T-helper 1 cell treated with Interleukin-12 subunit alpha and Interleukin-12 subunit beta and Interleukin-4 antibody, amounts not matched to agents 30 μg/mL and 1 μg/mL, for 36 hours (primary cell): ENCODE data around the gene ZNF91.
"Not testable (repeated sequence)": the region's sequence is repeated elsewhere in the genome, so short reads cannot be mapped to it uniquely, and the experiment has no call there.

Source experiments
- H3K27ac Mint-ChIP-seq: one replicate; pipeline ENCODE4 v1.8.0; 2021; ENCODE audit warnings: mild to moderate bottlenecking, mixed read lengths
- H3K27me3 Mint-ChIP-seq: one replicate; pipeline ENCODE4 v1.8.0; 2021; ENCODE audit warnings: low read depth, mixed read lengths
- H3K36me3 Mint-ChIP-seq: one replicate; pipeline ENCODE4 v1.8.0; 2021; ENCODE audit warnings: low read depth, mixed read lengths
- H3K4me1 Mint-ChIP-seq: one replicate; pipeline ENCODE4 v1.8.0; 2021; ENCODE audit warnings: low read depth, mixed read lengths
- H3K4me3 Mint-ChIP-seq: one replicate; pipeline ENCODE4 v1.8.0; 2021; ENCODE audit warnings: mild to moderate bottlenecking, moderate library complexity, mixed read lengths
- H3K9me3 Mint-ChIP-seq: one replicate; pipeline ENCODE4 v1.8.0; 2021; ENCODE audit warnings: mixed read lengths

Gene ZNF91

DNA sequence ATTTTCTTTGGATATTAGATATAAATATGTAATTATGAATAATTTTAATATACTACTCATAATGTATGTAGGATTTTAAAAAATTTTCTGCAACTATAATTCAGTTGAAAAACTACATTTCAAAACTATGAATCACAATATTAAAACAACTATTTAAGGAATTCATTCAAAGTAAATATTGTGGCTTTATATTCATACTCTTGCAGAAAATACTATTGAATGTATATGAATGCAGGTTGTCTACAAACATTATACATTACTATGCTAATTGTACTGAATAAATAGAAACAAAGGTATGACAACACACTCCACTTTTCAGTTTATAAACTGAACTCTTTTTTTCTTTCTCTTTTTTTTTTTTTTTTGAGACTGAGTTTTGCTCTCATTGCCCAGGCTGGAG lies 14.2 kb downstream of the ZNF91 start:
- H3K27me3 Mint-ChIP-seq = no peaks in the 10 kb centered on the region
- H3K9me3 Mint-ChIP-seq = peaks cover 64% of the 10 kb centered on the region
- no peak overlapping the region for H3K4me3 Mint-ChIP-seq
- H3K36me3 Mint-ChIP-seq = peaks cover 66% of the 10 kb centered on the region
- no peak overlapping the region for H3K27ac Mint-ChIP-seq
- no peaks in the 10 kb centered on the region for H3K4me1 Mint-ChIP-seq

DNA sequence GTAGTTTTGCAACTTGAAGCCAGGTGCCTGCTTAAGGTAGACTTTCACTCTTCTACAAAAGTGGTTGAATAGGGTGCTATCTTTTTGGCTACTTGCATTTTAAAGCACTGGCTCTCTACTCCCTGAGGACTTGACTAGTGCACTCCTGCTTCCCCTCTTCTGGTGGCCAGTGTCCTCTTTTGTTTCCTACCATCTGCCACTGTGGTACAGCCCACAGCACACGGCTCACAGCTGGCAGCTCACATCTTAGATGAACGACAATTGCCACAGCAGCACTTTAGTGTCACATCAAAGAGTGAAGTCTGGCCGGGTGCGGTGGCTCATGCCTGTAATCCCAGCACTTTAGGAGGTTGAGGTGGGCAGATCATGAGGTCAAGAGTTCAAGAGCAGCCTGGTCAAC lies 15.6 kb downstream of the ZNF91 start:
- H3K4me1 Mint-ChIP-seq, H3K4me3 Mint-ChIP-seq, H3K27me3 Mint-ChIP-seq, H3K27ac Mint-ChIP-seq: not testable (repeated sequence)
- peaks cover 61% of the 10 kb centered on the region for H3K9me3 Mint-ChIP-seq
- H3K36me3 Mint-ChIP-seq = peaks cover 71% of the 10 kb centered on the region

DNA sequence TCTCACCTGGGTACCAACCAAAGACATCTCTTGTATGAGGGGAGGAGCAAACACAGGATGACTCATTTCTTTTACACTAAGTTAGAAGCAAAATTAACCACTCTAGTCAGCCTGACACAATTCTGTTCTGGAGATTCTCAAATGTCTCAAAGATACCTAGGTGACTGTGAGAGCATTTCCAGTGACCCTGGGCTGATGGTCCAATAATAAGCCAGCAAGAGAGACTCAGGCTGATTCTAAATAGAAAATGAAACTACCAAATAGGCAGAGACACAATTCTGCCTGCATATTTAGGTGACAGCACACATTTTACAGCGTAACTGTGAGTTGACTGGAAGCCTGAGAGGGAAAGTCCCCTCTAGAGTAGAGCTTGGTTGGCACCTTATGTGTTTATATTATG lies 16.3 kb downstream of the ZNF91 start:
- H3K4me1 Mint-ChIP-seq = no peaks in the 10 kb centered on the region
- peaks cover 66% of the 10 kb centered on the region for H3K36me3 Mint-ChIP-seq
- no peak overlapping the region for H3K27ac Mint-ChIP-seq
- H3K27me3 Mint-ChIP-seq = no peaks in the 10 kb centered on the region
- no peak overlapping the region for H3K4me3 Mint-ChIP-seq
- peaks cover 56% of the 10 kb centered on the region for H3K9me3 Mint-ChIP-seq

DNA sequence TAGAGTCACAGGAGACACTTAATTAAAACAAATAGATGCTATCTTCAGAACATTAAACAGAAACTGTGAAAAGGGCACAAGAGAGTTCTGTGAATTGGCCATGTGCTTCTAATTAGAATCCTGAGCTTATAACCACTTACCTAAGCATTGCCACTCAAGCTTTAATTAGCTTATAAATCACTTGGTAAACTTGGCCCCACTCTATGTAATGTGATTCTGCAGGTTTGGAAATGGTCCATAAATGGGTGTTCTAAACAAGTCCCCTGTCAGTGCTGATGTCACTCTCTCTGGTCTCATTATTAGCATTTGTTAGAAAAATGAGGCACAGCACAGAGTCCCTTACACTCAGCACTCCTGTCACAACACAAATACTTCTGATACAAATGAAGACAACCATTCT lies 18.0 kb downstream of the ZNF91 start:
- Mint-ChIP-seq H3K27me3 (no peaks in the 10 kb centered on the region), H3K9me3 (peaks cover 55% of the 10 kb centered on the region), H3K4me3 (no peak overlapping the region), H3K4me1 (no peaks in the 10 kb centered on the region), H3K36me3 (peaks cover 66% of the 10 kb centered on the region), H3K27ac (no peak overlapping the region)

GRCh38 chr19:23366437-23366836 lies 28.8 kb downstream of the ZNF91 start:
- Mint-ChIP-seq H3K36me3 (peaks cover 55% of the 10 kb centered on the region), H3K4me1 (no peaks in the 10 kb centered on the region), H3K27me3 (no peaks in the 10 kb centered on the region), H3K27ac (no peak overlapping the region), H3K4me3 (no peak overlapping the region), H3K9me3 (peaks cover 39% of the 10 kb centered on the region)

GRCh38 chr19:23366031-23366430 lies 29.2 kb downstream of the ZNF91 start:
- not testable (repeated sequence) for H3K27ac Mint-ChIP-seq, H3K4me3 Mint-ChIP-seq, H3K4me1 Mint-ChIP-seq, H3K27me3 Mint-ChIP-seq
- Mint-ChIP-seq H3K36me3 (peaks cover 53% of the 10 kb centered on the region), H3K9me3 (peaks cover 41% of the 10 kb centered on the region)

DNA sequence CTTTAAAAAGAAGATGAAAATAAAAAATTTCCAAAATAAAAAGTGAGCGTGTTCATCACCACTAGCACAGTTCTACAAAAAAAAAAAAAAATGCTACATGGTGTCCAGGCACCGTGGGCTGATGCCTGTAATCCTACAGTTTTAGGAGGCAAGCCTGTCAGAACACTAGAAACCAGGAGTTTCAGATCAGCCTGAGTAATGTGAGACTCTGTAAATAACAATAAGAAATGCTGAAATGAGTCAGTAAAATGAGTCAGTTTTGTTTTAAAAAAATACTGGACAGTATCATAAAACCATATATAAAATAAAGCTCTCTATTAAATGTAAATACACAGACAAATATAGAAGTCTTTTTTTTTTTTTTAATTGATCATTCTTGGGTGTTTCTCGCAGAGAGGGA lies 30.0 kb downstream of the ZNF91 start:
- H3K4me3 Mint-ChIP-seq = no peak overlapping the region
- no peaks in the 10 kb centered on the region for H3K4me1 Mint-ChIP-seq
- no peaks in the 10 kb centered on the region for H3K27me3 Mint-ChIP-seq
- H3K27ac Mint-ChIP-seq = no peak overlapping the region
- peaks cover 45% of the 10 kb centered on the region for H3K9me3 Mint-ChIP-seq
- peaks cover 53% of the 10 kb centered on the region for H3K36me3 Mint-ChIP-seq

DNA sequence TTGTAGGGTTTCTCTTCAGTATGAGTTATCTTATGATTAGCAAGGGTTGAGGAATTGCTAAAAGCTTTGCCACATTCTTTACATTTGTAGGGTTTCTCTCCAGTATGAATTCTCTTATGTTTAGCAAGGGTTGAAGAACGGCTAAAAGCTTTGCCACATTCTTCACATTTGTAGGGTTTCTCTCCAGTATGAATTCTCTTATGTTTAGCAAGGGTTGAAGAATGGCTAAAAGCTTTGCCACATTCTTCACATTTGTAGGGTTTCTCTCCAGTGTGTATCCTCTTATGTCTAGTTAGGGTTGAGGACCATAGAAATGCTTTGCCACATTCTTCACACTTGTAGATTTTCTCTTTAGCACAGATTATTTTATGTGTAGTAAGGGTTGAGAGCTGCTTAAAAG lies 33.4 kb downstream of the ZNF91 start:
- peaks cover 61% of the 10 kb centered on the region for H3K9me3 Mint-ChIP-seq
- H3K4me1 Mint-ChIP-seq, H3K4me3 Mint-ChIP-seq, H3K27ac Mint-ChIP-seq, H3K27me3 Mint-ChIP-seq: not testable (repeated sequence)
- H3K36me3 Mint-ChIP-seq = peaks cover 56% of the 10 kb centered on the region

DNA sequence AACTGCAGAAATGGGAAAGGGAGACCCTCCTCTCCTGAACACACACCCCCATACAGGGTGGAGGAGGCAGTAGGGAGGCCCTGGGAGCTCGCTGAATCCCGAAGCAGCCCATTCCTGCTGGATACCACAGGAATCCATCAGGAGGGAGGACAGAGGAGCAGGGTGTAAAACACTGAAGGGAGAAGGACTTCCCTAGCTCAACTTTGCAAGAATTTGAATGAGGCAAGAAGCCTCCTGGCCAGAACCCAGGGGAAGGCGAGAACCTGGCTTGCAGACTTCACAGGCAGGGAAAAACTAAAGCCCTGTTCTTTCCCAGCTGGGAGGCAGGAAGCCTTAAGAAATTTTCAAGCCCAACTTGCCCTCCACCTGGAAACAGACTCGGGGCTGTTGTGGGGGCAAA lies 43.5 kb downstream of the ZNF91 start:
- Mint-ChIP-seq H3K9me3 (peaks cover 88% of the 10 kb centered on the region), H3K4me3 (no peak overlapping the region), H3K27me3 (no peaks in the 10 kb centered on the region), H3K4me1 (no peaks in the 10 kb centered on the region), H3K36me3 (peaks cover 76% of the 10 kb centered on the region), H3K27ac (no peak overlapping the region)

- no peak overlapping the region for H3K4me3 Mint-ChIP-seq
- no peaks in the 10 kb centered on the region for H3K4me1 Mint-ChIP-seq
- peaks cover 72% of the 10 kb centered on the region for H3K36me3 Mint-ChIP-seq
- no peaks in the 10 kb centered on the region for H3K27me3 Mint-ChIP-seq
- H3K27ac Mint-ChIP-seq = no peak overlapping the region
- H3K9me3 Mint-ChIP-seq = peaks cover 88% of the 10 kb centered on the region
These were observed 48.6 kb downstream of the ZNF91 start for GRCh38 chr19:23346696-23347095.

DNA sequence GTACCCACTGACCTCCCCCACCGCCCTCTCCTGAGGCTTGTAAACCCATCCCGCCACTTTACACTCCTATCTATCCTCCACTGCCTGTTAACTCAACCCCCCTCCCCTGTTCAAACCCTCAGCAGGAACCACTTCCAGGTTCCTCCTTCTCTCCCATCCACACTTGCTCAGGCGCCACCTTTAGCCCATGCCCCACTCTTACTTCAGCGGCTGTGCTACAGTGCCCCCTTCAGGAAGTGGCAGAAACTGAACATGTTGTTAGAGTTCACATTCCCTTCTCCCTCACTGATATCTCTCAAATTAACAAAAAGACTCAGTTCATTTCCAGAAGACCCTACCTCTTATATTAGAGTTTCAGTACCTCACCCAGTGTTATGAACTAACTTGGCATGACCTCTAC lies 49.4 kb downstream of the ZNF91 start:
- Mint-ChIP-seq H3K27ac (no peak overlapping the region), H3K4me3 (no peak overlapping the region), H3K9me3 (peaks cover 82% of the 10 kb centered on the region), H3K4me1 (no peaks in the 10 kb centered on the region), H3K36me3 (peaks cover 72% of the 10 kb centered on the region), H3K27me3 (no peaks in the 10 kb centered on the region)

GRCh38 chr19:23343434-23344010 lies 51.7 kb downstream of the ZNF91 start:
- peaks cover 70% of the 10 kb centered on the region for H3K36me3 Mint-ChIP-seq
- no peaks in the 10 kb centered on the region for H3K4me1 Mint-ChIP-seq
- no peak overlapping the region for H3K4me3 Mint-ChIP-seq
- H3K9me3 Mint-ChIP-seq = peaks cover 80% of the 10 kb centered on the region
- H3K27me3 Mint-ChIP-seq = no peaks in the 10 kb centered on the region
- no peak overlapping the region for H3K27ac Mint-ChIP-seq

- H3K27ac Mint-ChIP-seq = no peak overlapping the region
- H3K9me3 Mint-ChIP-seq = peaks cover 81% of the 10 kb centered on the region
- no peaks in the 10 kb centered on the region for H3K27me3 Mint-ChIP-seq
- H3K4me3 Mint-ChIP-seq = no peak overlapping the region
- peaks cover 27% of the 10 kb centered on the region for H3K36me3 Mint-ChIP-seq
- no peaks in the 10 kb centered on the region for H3K4me1 Mint-ChIP-seq
These were observed 67.1 kb downstream of the ZNF91 start for GRCh38 chr19:23328211-23328610.

DNA sequence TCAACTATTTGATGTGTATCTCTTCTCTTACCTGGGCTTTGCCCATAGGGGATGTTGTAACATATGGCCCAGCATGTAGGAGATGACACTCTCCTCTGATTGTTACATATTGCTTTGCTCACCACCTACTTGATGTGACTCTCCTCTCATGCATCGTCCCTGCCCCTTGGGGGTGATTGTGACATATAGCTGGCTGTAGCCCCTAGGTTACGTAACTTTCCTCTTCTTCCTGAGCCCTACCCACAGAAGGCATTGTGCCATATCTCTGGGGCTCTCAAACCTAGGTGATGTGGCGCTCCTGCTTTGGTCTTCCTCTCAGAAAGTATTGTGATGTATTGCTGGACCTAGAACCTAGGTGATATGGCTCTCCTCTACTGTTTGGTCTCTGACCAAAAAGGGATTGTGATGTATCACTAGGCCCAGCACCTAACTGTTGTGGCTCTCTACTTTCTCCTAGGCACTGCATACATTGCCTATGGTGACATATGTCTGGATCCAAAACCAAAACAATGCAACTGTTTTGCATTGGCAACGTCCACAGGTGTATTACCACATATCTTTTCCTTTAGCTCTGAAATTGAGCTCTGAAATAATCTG lies 73.2 kb downstream of the ZNF91 start:
- no peak overlapping the region for H3K27ac Mint-ChIP-seq
- H3K36me3 Mint-ChIP-seq = peaks cover 9% of the 10 kb centered on the region
- H3K4me3 Mint-ChIP-seq = no peak overlapping the region
- peaks cover 72% of the 10 kb centered on the region for H3K9me3 Mint-ChIP-seq
- H3K27me3 Mint-ChIP-seq = no peaks in the 10 kb centered on the region
- H3K4me1 Mint-ChIP-seq = no peaks in the 10 kb centered on the region

GRCh38 chr19:23321403-23321802 lies 73.9 kb downstream of the ZNF91 start:
- H3K36me3 Mint-ChIP-seq, H3K27ac Mint-ChIP-seq, H3K4me1 Mint-ChIP-seq, H3K4me3 Mint-ChIP-seq, H3K27me3 Mint-ChIP-seq: not testable (repeated sequence)
- H3K9me3 Mint-ChIP-seq = peaks cover 75% of the 10 kb centered on the region

- H3K27ac Mint-ChIP-seq, H3K27me3 Mint-ChIP-seq, H3K4me1 Mint-ChIP-seq, H3K4me3 Mint-ChIP-seq, H3K36me3 Mint-ChIP-seq: not testable (repeated sequence)
- peaks cover 71% of the 10 kb centered on the region for H3K9me3 Mint-ChIP-seq
These were observed 75.7 kb downstream of the ZNF91 start for GRCh38 chr19:23319571-23319970.
